ENCODE data around the gene POLD4.

DNA sequence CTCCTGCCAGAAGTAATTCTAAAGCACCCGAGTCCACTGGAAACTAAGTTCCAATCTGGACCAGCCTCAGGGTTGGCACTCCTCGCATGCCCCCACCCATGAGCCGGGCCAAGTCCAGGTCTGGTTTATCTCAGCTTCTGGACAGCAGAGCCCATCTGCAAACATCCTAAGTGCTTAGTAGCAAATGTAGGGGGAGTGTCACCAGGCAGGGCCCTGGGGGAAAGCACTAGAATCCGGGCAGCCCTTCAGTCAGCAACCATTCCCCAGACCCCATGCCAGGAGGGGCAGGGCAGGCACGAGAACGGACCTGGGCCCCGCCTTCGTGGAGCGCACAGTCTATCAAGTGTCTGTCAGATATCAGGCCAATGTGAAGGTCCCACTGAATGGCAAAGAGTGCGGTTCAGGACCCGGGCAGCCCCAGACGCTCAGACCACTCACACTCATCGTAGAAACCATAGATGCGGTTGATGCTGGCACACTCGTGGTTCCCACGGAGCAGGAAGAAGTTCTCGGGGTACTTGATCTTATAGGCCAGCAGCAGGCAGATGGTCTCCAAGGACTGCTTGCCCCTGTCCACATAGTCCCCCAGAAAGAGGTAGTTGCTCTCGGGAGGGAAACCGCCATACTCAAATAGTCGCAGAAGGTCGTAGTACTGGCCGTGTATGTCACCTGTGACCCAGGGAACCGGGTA lies 47.0 kb upstream of the POLD4 start:
- TF ChIP-seq POLR2A (IDR thresholded peaks at IDR 0.05; ENCODE audit: low read length) (peak; percentile 32), GATA1 (IDR thresholded peaks at IDR 0.05; ENCODE audit: low read depth, low read length) (no peak)
